Measurements from ENCODE around the gene CTNNA2.

DNA sequence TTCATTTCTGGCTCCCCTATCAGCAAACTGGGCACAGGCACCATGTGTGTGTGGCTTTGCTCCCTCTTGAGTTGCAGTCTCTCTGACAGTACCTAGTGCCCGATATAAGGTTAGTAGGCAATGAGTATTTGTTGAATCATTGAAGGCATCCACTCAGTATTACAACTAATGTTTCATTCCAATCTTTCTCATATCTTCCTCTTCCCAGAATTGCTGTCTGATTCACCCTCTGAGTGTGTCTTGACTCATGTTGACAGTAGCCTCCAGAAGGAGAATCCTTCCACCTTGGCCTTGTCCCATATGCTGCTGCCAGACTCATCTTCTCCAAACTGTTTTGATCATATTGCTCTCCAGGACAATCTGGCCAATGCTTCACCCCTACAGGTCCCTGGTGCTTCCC lies 589.2 kb downstream of the CTNNA2 start:
- TF ChIP-seq, protein P1, sequence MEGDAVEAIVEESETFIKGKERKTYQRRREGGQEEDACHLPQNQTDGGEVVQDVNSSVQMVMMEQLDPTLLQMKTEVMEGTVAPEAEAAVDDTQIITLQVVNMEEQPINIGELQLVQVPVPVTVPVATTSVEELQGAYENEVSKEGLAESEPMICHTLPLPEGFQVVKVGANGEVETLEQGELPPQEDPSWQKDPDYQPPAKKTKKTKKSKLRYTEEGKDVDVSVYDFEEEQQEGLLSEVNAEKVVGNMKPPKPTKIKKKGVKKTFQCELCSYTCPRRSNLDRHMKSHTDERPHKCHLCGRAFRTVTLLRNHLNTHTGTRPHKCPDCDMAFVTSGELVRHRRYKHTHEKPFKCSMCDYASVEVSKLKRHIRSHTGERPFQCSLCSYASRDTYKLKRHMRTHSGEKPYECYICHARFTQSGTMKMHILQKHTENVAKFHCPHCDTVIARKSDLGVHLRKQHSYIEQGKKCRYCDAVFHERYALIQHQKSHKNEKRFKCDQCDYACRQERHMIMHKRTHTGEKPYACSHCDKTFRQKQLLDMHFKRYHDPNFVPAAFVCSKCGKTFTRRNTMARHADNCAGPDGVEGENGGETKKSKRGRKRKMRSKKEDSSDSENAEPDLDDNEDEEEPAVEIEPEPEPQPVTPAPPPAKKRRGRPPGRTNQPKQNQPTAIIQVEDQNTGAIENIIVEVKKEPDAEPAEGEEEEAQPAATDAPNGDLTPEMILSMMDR (IDR thresholded peaks at IDR 0.05; ENCODE audit: low read depth, low read length), result no peak
- TF ChIP-seq EZH2phosphoT487 (IDR thresholded peaks at IDR 0.05; ENCODE audit: low read depth), result no peak

Measured in OCI-LY3 (cell line).